Measurements from ENCODE around the gene IRGQ.

Gene IRGQ

GRCh38 chr19:43595999-43596841, at the start of gene IRGQ, which contains the start of gene ZNF576:
Gene IRGQ (minus strand): TSS chr19:43596134. CDS start chr19:43595338, 796 bp downstream.
Gene ZNF576 (plus strand): TSS chr19:43596595. CDS start chr19:43597109, 514 bp downstream.
- no peak for TF ChIP-seq CTCF (IDR thresholded peaks at IDR 0.05; ENCODE audit: control insufficient read depth, insufficient read depth, low read depth, low read length, missing control alignments)
- peak; percentile 96 for DNase-seq (ENCODE audit: low read depth)

GRCh38 chr19:43644181-43644580, 48.2 kb upstream of the IRGQ start:
- no peak for DNase-seq (ENCODE audit: low read depth)
- no peak overlapping the region for H3K4me3 ChIP-seq (ENCODE audit: control insufficient read depth, low read depth, low read length)
- TF ChIP-seq CTCF (IDR thresholded peaks at IDR 0.05; ENCODE audit: control insufficient read depth, insufficient read depth, low read depth, low read length, missing control alignments): no peak

More at GRCh38 chr19:43595999-43596841, at the start of gene IRGQ, which contains the start of gene ZNF576:
- H3K4me3 ChIP-seq (ENCODE audit: control insufficient read depth, low read depth, low read length): peak within 1 kb of the TSS; percentile 74

GRCh38 chr19:43643326-43643725, 47.4 kb upstream of the IRGQ start:
- no peak for DNase-seq (ENCODE audit: low read depth)
- H3K4me3 ChIP-seq (ENCODE audit: control insufficient read depth, low read depth, low read length): no peak overlapping the region
- no peak for TF ChIP-seq CTCF (IDR thresholded peaks at IDR 0.05; ENCODE audit: control insufficient read depth, insufficient read depth, low read depth, low read length, missing control alignments)

GRCh38 chr19:43642531-43642930, 46.6 kb upstream of the IRGQ start:
- DNase-seq (ENCODE audit: low read depth): no peak

GRCh38 chr19:43641333-43641732, 45.4 kb upstream of the IRGQ start:
- TF ChIP-seq CTCF (IDR thresholded peaks at IDR 0.05; ENCODE audit: control insufficient read depth, insufficient read depth, low read depth, low read length, missing control alignments): no peak
- DNase-seq (ENCODE audit: low read depth): no peak
- no peak overlapping the region for H3K4me3 ChIP-seq (ENCODE audit: control insufficient read depth, low read depth, low read length)

More at GRCh38 chr19:43642531-43642930, 46.6 kb upstream of the IRGQ start:
- no peak overlapping the region for H3K4me3 ChIP-seq (ENCODE audit: control insufficient read depth, low read depth, low read length)
- no peak for TF ChIP-seq CTCF (IDR thresholded peaks at IDR 0.05; ENCODE audit: control insufficient read depth, insufficient read depth, low read depth, low read length, missing control alignments)

DNA sequence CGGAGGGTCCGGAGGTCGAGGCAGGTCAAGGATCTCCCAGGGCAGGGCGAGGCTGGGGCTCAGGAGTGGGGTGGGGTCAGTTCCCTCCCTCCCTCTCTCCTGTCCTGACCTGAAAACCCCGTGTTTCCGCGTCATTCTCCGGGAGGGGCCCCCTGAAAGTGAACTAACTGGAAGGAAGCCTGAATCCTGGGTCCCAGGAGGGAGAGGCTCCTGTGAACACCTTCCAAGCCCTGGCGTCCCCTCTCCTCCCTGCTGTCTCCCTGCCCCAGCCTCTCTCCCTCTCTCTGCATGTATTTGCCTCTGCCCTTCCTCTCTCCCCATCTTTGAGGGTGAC, 44.5 kb upstream of the IRGQ start:
- TF ChIP-seq CTCF (IDR thresholded peaks at IDR 0.05; ENCODE audit: control insufficient read depth, insufficient read depth, low read depth, low read length, missing control alignments): no peak
- peak overlapping the region; percentile 49 for H3K4me3 ChIP-seq (ENCODE audit: control insufficient read depth, low read depth, low read length)
- no peak for DNase-seq (ENCODE audit: low read depth)
